ENCODE measurements around the gene CYLC2.

DNA sequence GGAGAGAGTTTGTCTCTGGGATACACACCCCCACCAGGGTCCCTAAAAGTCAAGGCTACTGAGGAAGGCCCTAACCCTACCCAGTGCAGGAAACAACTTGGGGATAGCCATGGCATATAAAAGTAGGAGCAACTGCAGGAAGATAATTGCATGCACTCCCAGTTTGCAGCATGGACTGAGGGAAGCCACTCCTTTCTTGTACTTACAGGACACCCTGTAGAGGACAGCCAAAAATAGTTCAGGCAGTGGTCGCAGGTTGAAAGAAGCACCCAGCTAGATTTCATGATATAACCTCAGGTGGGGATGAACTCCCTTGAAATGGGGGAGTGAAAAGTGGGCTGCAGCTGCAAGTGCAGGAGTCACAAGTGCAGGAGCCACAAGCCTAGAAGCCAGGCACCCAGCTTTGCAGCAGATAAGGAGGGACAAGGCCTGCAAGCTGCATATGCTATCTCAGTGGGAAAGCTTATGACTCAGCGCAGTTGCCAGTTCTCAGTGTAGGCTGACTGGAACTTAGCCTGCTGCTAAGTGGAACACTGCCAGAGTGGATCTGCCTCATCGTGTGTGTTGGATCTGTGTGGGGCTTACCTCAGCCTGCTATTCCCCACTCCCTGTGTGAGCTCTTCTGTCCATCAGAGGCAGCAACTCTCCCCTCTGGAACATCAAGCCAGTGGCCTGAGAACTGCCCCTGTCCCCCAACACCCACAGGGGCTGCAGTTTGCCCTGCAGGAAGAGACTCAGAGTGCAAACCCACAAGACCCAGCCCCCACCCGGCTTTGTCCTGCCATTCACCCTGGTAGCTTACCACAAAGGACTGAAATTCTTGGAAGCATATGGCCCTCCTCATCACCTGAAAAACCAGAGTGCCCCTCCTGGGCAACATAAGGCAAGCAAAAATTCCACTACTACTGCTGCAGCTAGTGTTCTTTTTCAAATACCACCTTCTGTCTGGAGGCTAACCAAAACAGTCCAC is 42.7 kb downstream of the CYLC2 start:
- TF ChIP-seq, protein P1, sequence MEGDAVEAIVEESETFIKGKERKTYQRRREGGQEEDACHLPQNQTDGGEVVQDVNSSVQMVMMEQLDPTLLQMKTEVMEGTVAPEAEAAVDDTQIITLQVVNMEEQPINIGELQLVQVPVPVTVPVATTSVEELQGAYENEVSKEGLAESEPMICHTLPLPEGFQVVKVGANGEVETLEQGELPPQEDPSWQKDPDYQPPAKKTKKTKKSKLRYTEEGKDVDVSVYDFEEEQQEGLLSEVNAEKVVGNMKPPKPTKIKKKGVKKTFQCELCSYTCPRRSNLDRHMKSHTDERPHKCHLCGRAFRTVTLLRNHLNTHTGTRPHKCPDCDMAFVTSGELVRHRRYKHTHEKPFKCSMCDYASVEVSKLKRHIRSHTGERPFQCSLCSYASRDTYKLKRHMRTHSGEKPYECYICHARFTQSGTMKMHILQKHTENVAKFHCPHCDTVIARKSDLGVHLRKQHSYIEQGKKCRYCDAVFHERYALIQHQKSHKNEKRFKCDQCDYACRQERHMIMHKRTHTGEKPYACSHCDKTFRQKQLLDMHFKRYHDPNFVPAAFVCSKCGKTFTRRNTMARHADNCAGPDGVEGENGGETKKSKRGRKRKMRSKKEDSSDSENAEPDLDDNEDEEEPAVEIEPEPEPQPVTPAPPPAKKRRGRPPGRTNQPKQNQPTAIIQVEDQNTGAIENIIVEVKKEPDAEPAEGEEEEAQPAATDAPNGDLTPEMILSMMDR (IDR thresholded peaks at IDR 0.05), result no peak
- no peak for TF ChIP-seq POLR2A (IDR thresholded peaks at IDR 0.05)
